DMS153 (cell line): Measurements from ENCODE around the gene C2orf92.

Experiments used
- DNase-seq: peaks from one replicate; lab custom pipeline; 2025; lab: John Stamatoyannopoulos, UW

C2orf92 gene

GRCh38 chr2:97730245-97730644 lies 60.7 kb downstream of the C2orf92 start:
- DNase-seq: no peak

- DNase-seq: no peak
Measured at GRCh38 chr2:97731274-97732020, 61.9 kb downstream of the C2orf92 start.

GRCh38 chr2:97732436-97733340 lies 63.2 kb downstream of the C2orf92 start:
- DNase-seq: no peak

GRCh38 chr2:97733341-97734035 lies 64.0 kb downstream of the C2orf92 start:
- DNase-seq: no peak

GRCh38 chr2:97734061-97735051 lies 64.8 kb downstream of the C2orf92 start:
- no peak for DNase-seq

GRCh38 chr2:97735161-97735561 lies 65.6 kb downstream of the C2orf92 start:
- no peak for DNase-seq

- DNase-seq: no peak
Measured at GRCh38 chr2:97736185-97736584, 66.7 kb downstream of the C2orf92 start.

GRCh38 chr2:97736608-97737330 lies 67.3 kb downstream of the C2orf92 start:
- DNase-seq: no peak

- no peak for DNase-seq
Measured at GRCh38 chr2:97737421-97738178, 68.1 kb downstream of the C2orf92 start.

GRCh38 chr2:97738179-97739019 lies 68.9 kb downstream of the C2orf92 start:
- no peak for DNase-seq

- no peak for DNase-seq
Measured at GRCh38 chr2:97739020-97739892, 69.7 kb downstream of the C2orf92 start.

GRCh38 chr2:97739893-97740245 lies 70.4 kb downstream of the C2orf92 start:
- no peak for DNase-seq

- peak; percentile 67 for DNase-seq
Measured at GRCh38 chr2:97740590-97741182, 71.2 kb downstream of the C2orf92 start.

GRCh38 chr2:97741251-97741650 lies 71.7 kb downstream of the C2orf92 start:
- DNase-seq: no peak

- DNase-seq: no peak
Measured at GRCh38 chr2:97741686-97742085, 72.2 kb downstream of the C2orf92 start.

GRCh38 chr2:97742381-97742847 lies 72.9 kb downstream of the C2orf92 start:
- no peak for DNase-seq

- DNase-seq: no peak
Measured at GRCh38 chr2:97743913-97744312, 74.4 kb downstream of the C2orf92 start.
